ENCODE measurements around the gene KCTD15. TPM values are rescaled to one million over a fixed set of nuclear protein-coding genes. Genes with fewer than 3 reads are reported as not detected.

Gene KCTD15
- total and polyA plus RNA-seq, 5 donors: 10.3 to 14.6 (median 10.9) TPM

- 30% methylated on average over 12 of the region's 12 CpGs for WGBS
- DNase-seq: peak in 2 of 3 donors; percentile 17 to 30
- peaks cover 2% of the 10 kb centered on the region for H3K4me1 ChIP-seq (ENCODE audit: control insufficient read depth, insufficient read depth, low read length)
- no peaks in the 10 kb centered on the region for H3K9me3 ChIP-seq (ENCODE audit: control insufficient read depth, low read length)
- H3K27me3 ChIP-seq (ENCODE audit: control insufficient read depth, insufficient read depth): no peaks in the 10 kb centered on the region
- intact Hi-C loops (cut with DNase I): loop anchor here in 3 of 4 donors (5.0 to 10.0 kb wide), 2 partner anchors 106 to 199 kb away; no protein-coding TSS in a partner anchor
- peak overlapping the region; percentile 72 for H3K4me3 ChIP-seq (ENCODE audit: low read length)
- no peak for ATAC-seq
- peak overlapping the region; percentile 69 for H3K27ac ChIP-seq (ENCODE audit: low read length)
Measured at GRCh38 chr19:33798681-33799111, 2.0 kb downstream of the KCTD15 start.

- Histone ChIP-seq H3K9me3 (ENCODE audit: control insufficient read depth, low read length) (no peaks in the 10 kb centered on the region), H3K4me3 (ENCODE audit: low read length) (no peak overlapping the region), H3K27me3 (ENCODE audit: control insufficient read depth, insufficient read depth) (no peaks in the 10 kb centered on the region), H3K27ac (ENCODE audit: low read length) (no peak overlapping the region), H3K4me1 (ENCODE audit: control insufficient read depth, insufficient read depth, low read length) (peaks cover 3% of the 10 kb centered on the region)
- peak in 2 of 3 donors; percentile 5 to 21 for DNase-seq
- no peak for ATAC-seq
- intact Hi-C loops (cut with DNase I): loop anchor here in 3 of 4 donors (5.0 to 10.0 kb wide), 2 partner anchors 105 to 198 kb away; no protein-coding TSS in a partner anchor
- WGBS: 86% methylated on average over 5 of the region's 5 CpGs
Measured at GRCh38 chr19:33799476-33799875, 2.8 kb downstream of the KCTD15 start.

- 92% methylated on average over 16 of the region's 16 CpGs for WGBS
- Histone ChIP-seq H3K4me1 (ENCODE audit: control insufficient read depth, insufficient read depth, low read length) (peaks cover 5% of the 10 kb centered on the region), H3K4me3 (ENCODE audit: low read length) (no peak overlapping the region), H3K9me3 (ENCODE audit: control insufficient read depth, low read length) (no peaks in the 10 kb centered on the region), H3K27me3 (ENCODE audit: control insufficient read depth, insufficient read depth) (no peaks in the 10 kb centered on the region), H3K27ac (ENCODE audit: low read length) (no peak overlapping the region)
- ATAC-seq (no peak), DNase-seq (peak in 1 of 3 donors; percentile 54)
- intact Hi-C loops (cut with DNase I): no loop called here
Measured at GRCh38 chr19:33800012-33800680, 3.5 kb downstream of the KCTD15 start.

- 94% methylated on average over 5 of the region's 5 CpGs for WGBS
- Histone ChIP-seq H3K4me3 (ENCODE audit: low read length) (no peak overlapping the region), H3K4me1 (ENCODE audit: control insufficient read depth, insufficient read depth, low read length) (peaks cover 5% of the 10 kb centered on the region), H3K27me3 (ENCODE audit: control insufficient read depth, insufficient read depth) (no peaks in the 10 kb centered on the region), H3K9me3 (ENCODE audit: control insufficient read depth, low read length) (no peaks in the 10 kb centered on the region), H3K27ac (ENCODE audit: low read length) (no peak overlapping the region)
- ATAC-seq (no peak), DNase-seq (no peak)
- intact Hi-C loops (cut with DNase I): no loop called here
Measured at GRCh38 chr19:33801411-33801810, 4.7 kb downstream of the KCTD15 start.

GRCh38 chr19:33802001-33802400 is 5.3 kb downstream of the KCTD15 start:
- DNase-seq (peak in 1 of 3 donors; percentile 43), ATAC-seq (no peak)
- Histone ChIP-seq H3K27ac (ENCODE audit: low read length) (no peak overlapping the region), H3K4me3 (ENCODE audit: low read length) (no peak overlapping the region), H3K4me1 (ENCODE audit: control insufficient read depth, insufficient read depth, low read length) (peaks cover 5% of the 10 kb centered on the region), H3K27me3 (ENCODE audit: control insufficient read depth, insufficient read depth) (no peaks in the 10 kb centered on the region), H3K9me3 (ENCODE audit: control insufficient read depth, low read length) (no peaks in the 10 kb centered on the region)
- WGBS: 67% methylated on average over 10 of the region's 10 CpGs
- intact Hi-C loops (cut with DNase I): no loop called here

GRCh38 chr19:33802801-33803200 is 6.1 kb downstream of the KCTD15 start:
- no peaks in the 10 kb centered on the region for H3K9me3 ChIP-seq (ENCODE audit: control insufficient read depth, low read length)
- no peak overlapping the region for H3K4me3 ChIP-seq (ENCODE audit: low read length)
- ATAC-seq (no peak), DNase-seq (peak in 1 of 3 donors; percentile 25)
- H3K27ac ChIP-seq (ENCODE audit: low read length): no peak overlapping the region
- peaks cover 5% of the 10 kb centered on the region for H3K4me1 ChIP-seq (ENCODE audit: control insufficient read depth, insufficient read depth, low read length)
- 97% methylated on average over 1 of the region's 1 CpG for WGBS
- intact Hi-C loops (cut with DNase I): no loop called here
- H3K27me3 ChIP-seq (ENCODE audit: control insufficient read depth, insufficient read depth): no peaks in the 10 kb centered on the region

GRCh38 chr19:33803383-33803782 is 6.7 kb downstream of the KCTD15 start:
- no peak overlapping the region for H3K4me3 ChIP-seq (ENCODE audit: low read length)
- H3K27ac ChIP-seq (ENCODE audit: low read length): no peak overlapping the region
- no peaks in the 10 kb centered on the region for H3K9me3 ChIP-seq (ENCODE audit: control insufficient read depth, low read length)
- H3K4me1 ChIP-seq (ENCODE audit: control insufficient read depth, insufficient read depth, low read length): peaks cover 5% of the 10 kb centered on the region
- 81% methylated on average over 9 of the region's 9 CpGs for WGBS
- intact Hi-C loops (cut with DNase I): no loop called here
- H3K27me3 ChIP-seq (ENCODE audit: control insufficient read depth, insufficient read depth): no peaks in the 10 kb centered on the region
- ATAC-seq (no peak), DNase-seq (peak in 1 of 3 donors; percentile 32)

GRCh38 chr19:33804021-33804799 is 7.5 kb downstream of the KCTD15 start:
- peak; percentile 80 to 81 for ATAC-seq

GRCh38 chr19:33805313-33805712 is 8.6 kb downstream of the KCTD15 start:
- Histone ChIP-seq H3K9me3 (ENCODE audit: control insufficient read depth, low read length) (no peaks in the 10 kb centered on the region), H3K4me1 (ENCODE audit: control insufficient read depth, insufficient read depth, low read length) (peaks cover 3% of the 10 kb centered on the region), H3K27ac (ENCODE audit: low read length) (no peak overlapping the region), H3K4me3 (ENCODE audit: low read length) (no peak overlapping the region), H3K27me3 (ENCODE audit: control insufficient read depth, insufficient read depth) (no peaks in the 10 kb centered on the region)
- 88% methylated on average over 3 of the region's 3 CpGs for WGBS
- intact Hi-C loops (cut with DNase I): no loop called here
- ATAC-seq (no peak), DNase-seq (peak in 1 of 3 donors; percentile 32)

More at GRCh38 chr19:33804021-33804799, 7.5 kb downstream of the KCTD15 start:
- intact Hi-C loops (cut with DNase I): no loop called here
- DNase-seq: peak; percentile 83 to 93 (median 84)
- Histone ChIP-seq H3K4me1 (ENCODE audit: control insufficient read depth, insufficient read depth, low read length) (peaks cover 5% of the 10 kb centered on the region), H3K9me3 (ENCODE audit: control insufficient read depth, low read length) (no peaks in the 10 kb centered on the region), H3K27me3 (ENCODE audit: control insufficient read depth, insufficient read depth) (no peaks in the 10 kb centered on the region), H3K27ac (ENCODE audit: low read length) (peak overlapping the region; percentile 31), H3K4me3 (ENCODE audit: low read length) (no peak overlapping the region)
- WGBS: 72% methylated on average over 10 of the region's 10 CpGs

- 83% methylated on average over 9 of the region's 9 CpGs for WGBS
- DNase-seq (peak in 1 of 3 donors; percentile 23), ATAC-seq (no peak)
- Histone ChIP-seq H3K27me3 (ENCODE audit: control insufficient read depth, insufficient read depth) (no peaks in the 10 kb centered on the region), H3K27ac (ENCODE audit: low read length) (no peak overlapping the region), H3K9me3 (ENCODE audit: control insufficient read depth, low read length) (no peaks in the 10 kb centered on the region), H3K4me1 (ENCODE audit: control insufficient read depth, insufficient read depth, low read length) (peaks cover 3% of the 10 kb centered on the region), H3K4me3 (ENCODE audit: low read length) (no peak overlapping the region)
- intact Hi-C loops (cut with DNase I): no loop called here
Measured at GRCh38 chr19:33805840-33806433, 9.3 kb downstream of the KCTD15 start.

- Histone ChIP-seq H3K27ac (ENCODE audit: low read length) (no peak overlapping the region), H3K27me3 (ENCODE audit: control insufficient read depth, insufficient read depth) (no peaks in the 10 kb centered on the region), H3K4me1 (ENCODE audit: control insufficient read depth, insufficient read depth, low read length) (peaks cover 3% of the 10 kb centered on the region), H3K4me3 (ENCODE audit: low read length) (no peak overlapping the region), H3K9me3 (ENCODE audit: control insufficient read depth, low read length) (no peaks in the 10 kb centered on the region)
- DNase-seq (no peak), ATAC-seq (no peak)
- WGBS: 78% methylated on average over 8 of the region's 8 CpGs
- intact Hi-C loops (cut with DNase I): no loop called here
Measured at GRCh38 chr19:33806434-33806881, 9.8 kb downstream of the KCTD15 start.
